Lower lobe of right lung (tissue), 2 donors: Measurements from ENCODE around the gene CACNA1C. TPM values are rescaled to one million over a fixed set of nuclear protein-coding genes. Genes with fewer than 3 reads are reported as not detected.

Experiments
- ATAC-seq, 2 donors: fragments of 200-7000 bp; cut with Tn5 transposase; one replicate each; pipeline ENCODE4 v1.9.1; 2020 to 2022; ENCODE audit warnings: mild to moderate bottlenecking in 2 of 2, moderate library complexity in 2 of 2
- DNase-seq: peaks from one replicate; pipeline ENCODE4 v3.0.0-alpha.2; 2020
- H3K27ac ChIP-seq: fragments of 200-600 bp; one replicate; pipeline ENCODE4 v1.8.0; 2022
- H3K27me3 ChIP-seq: fragments of 200-600 bp; one replicate; pipeline ENCODE4 v1.8.0; 2022; ENCODE audit warnings: low read depth
- H3K36me3 ChIP-seq: fragments of 200-600 bp; one replicate; pipeline ENCODE4 v1.8.0; 2022; ENCODE audit warnings: mild to moderate bottlenecking
- H3K4me1 ChIP-seq: fragments of 200-600 bp; one replicate; pipeline ENCODE4 v1.8.0; 2022
- H3K4me3 ChIP-seq: fragments of 200-600 bp; one replicate; pipeline ENCODE4 v1.8.0; 2022; ENCODE audit warnings: mild to moderate bottlenecking
- H3K9me3 ChIP-seq: fragments of 200-600 bp; one replicate; pipeline ENCODE4 v1.8.0; 2022
- CTCF ChIP-seq: fragments of 200-600 bp; IDR thresholded peaks from one replicate; pipeline ENCODE4 v1.8.0; 2022; ENCODE audit warnings: antibody characterized with exemption, mild to moderate bottlenecking
- intact Hi-C: fragments of 100-400 bp; cut with DNase I; formaldehyde crosslinking; loops from one replicate; pipeline ENCODE4 v1.11.0; 2022
- total RNA-seq: library from RNA; stranded (reverse); fragmentation: NEBNext Ultra II Directional; extraction: Animal tissue kit (Norgen Biotek cat#: 25700); gene quantifications from one replicate; pipeline ENCODE4 v1.2.1, GENCODE V29; 2021
- donor health status: DM: no; HTN: yes; CAD: no; lungs with severe emphysema.

CACNA1C gene
- total RNA-seq, 1 donor from 2014 or later = 8.4 TPM

DNA sequence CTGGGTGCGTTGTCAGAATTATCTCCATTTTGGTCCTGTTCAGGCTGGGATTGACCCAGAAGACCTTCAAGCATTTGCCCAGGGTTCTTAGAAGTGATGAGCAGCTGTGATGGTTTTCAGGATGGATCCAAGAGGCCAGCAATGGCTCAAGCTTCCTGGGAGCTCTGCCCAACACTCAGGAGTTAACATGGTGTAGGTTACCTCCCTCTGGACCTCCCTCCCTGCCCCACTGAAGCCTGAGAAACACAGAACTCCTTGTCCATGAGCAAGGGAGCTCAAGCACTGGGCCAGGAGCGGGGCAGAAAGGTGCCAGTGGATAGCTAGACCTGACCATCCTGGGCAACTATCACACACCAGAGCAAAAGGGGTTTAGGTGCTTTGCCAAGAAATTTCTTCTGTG lies 593.6 kb downstream of the CACNA1C start:
- no peak for ATAC-seq

DNA sequence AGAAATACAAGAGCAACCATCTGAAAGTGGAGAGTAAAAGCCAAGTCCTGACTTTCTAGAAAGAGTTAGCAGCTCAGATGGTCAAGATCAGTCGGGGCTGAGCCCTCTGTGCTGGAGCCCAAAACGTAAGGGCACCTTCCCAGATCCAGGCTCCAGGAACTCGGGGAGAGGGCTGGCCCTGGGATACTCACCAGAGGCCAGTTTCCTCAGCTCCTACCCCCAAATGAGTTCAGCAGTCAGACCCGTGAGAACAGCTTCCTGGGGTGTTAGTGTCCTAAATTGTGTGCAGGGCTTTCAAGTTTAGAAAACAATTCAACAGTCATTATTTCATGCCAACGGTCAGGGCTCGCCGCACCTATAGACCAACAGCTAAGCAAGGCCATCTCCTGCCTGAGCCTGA lies 594.4 kb downstream of the CACNA1C start:
- no peak for TF ChIP-seq CTCF
- ATAC-seq (no peak), DNase-seq (no peak)
- Histone ChIP-seq H3K27ac (no peak overlapping the region), H3K4me1 (no peaks in the 10 kb centered on the region), H3K27me3 (peaks cover 20% of the 10 kb centered on the region), H3K9me3 (no peaks in the 10 kb centered on the region), H3K4me3 (no peak overlapping the region), H3K36me3 (no peaks in the 10 kb centered on the region)
- intact Hi-C loops = no loop called here

More for the DNA sequence above, 593.6 kb downstream of the CACNA1C start:
- H3K4me1 ChIP-seq = peaks cover 2% of the 10 kb centered on the region
- no peak for DNase-seq
- H3K36me3 ChIP-seq = no peaks in the 10 kb centered on the region
- H3K27me3 ChIP-seq = peaks cover 20% of the 10 kb centered on the region
- no peaks in the 10 kb centered on the region for H3K9me3 ChIP-seq
- no peak for TF ChIP-seq CTCF
- H3K4me3 ChIP-seq = no peak overlapping the region
- intact Hi-C loops = no loop called here
- H3K27ac ChIP-seq = no peak overlapping the region

- no peak for TF ChIP-seq CTCF
- no peaks in the 10 kb centered on the region for H3K36me3 ChIP-seq
- DNase-seq (no peak), ATAC-seq (no peak)
- no peaks in the 10 kb centered on the region for H3K9me3 ChIP-seq
- H3K4me3 ChIP-seq = no peak overlapping the region
- H3K27me3 ChIP-seq = peaks cover 20% of the 10 kb centered on the region
- intact Hi-C loops = no loop called here
- no peak overlapping the region for H3K27ac ChIP-seq
- no peaks in the 10 kb centered on the region for H3K4me1 ChIP-seq
Observed at GRCh38 chr12:2648406-2648805, 595.6 kb downstream of the CACNA1C start.

DNA sequence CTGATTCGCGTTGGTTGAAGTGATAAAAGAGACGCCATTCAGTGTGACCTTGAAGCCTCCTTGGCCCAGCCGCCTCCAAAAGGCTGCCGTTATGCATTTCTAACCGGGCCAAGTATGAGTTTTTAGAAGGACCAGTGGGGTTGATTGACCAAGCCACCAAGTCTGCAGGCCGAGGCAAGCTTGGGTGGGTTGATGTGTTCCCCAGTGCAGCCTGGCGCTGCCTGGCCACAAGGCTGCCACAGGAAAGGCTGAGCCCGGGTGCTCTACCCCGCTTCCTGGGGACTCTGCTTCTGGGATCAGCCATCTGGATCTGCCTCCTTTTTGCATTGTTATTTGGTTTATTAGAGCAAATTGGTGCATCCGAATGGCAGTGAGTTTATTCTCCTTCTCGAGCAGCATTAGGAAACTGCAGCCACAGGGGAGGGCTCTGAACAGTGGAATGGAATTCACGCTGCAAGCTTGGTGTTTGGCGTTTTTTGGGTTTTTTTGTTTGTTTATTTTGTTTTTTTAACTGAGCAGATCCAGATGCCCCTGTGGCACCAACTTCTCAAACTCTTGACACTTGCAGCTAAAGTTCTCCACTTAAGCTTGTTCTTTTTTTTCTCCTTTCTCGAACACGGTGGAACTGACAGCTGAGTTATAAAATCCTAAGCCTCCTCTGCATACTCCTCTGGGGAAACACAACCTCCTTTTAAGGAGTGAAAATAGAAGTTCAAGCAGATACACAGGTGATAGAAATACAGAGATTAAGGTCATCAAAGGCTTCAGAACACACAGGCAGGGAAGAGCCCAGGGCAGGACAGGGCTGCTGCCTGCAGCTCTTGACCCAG lies 596.6 kb downstream of the CACNA1C start:
- no peak overlapping the region for H3K27ac ChIP-seq
- intact Hi-C loops = no loop called here
- H3K9me3 ChIP-seq = no peaks in the 10 kb centered on the region
- H3K36me3 ChIP-seq = no peaks in the 10 kb centered on the region
- DNase-seq (no peak), ATAC-seq (no peak)
- H3K4me1 ChIP-seq = no peaks in the 10 kb centered on the region
- H3K27me3 ChIP-seq = peaks cover 16% of the 10 kb centered on the region
- no peak for TF ChIP-seq CTCF
- no peak overlapping the region for H3K4me3 ChIP-seq

DNA sequence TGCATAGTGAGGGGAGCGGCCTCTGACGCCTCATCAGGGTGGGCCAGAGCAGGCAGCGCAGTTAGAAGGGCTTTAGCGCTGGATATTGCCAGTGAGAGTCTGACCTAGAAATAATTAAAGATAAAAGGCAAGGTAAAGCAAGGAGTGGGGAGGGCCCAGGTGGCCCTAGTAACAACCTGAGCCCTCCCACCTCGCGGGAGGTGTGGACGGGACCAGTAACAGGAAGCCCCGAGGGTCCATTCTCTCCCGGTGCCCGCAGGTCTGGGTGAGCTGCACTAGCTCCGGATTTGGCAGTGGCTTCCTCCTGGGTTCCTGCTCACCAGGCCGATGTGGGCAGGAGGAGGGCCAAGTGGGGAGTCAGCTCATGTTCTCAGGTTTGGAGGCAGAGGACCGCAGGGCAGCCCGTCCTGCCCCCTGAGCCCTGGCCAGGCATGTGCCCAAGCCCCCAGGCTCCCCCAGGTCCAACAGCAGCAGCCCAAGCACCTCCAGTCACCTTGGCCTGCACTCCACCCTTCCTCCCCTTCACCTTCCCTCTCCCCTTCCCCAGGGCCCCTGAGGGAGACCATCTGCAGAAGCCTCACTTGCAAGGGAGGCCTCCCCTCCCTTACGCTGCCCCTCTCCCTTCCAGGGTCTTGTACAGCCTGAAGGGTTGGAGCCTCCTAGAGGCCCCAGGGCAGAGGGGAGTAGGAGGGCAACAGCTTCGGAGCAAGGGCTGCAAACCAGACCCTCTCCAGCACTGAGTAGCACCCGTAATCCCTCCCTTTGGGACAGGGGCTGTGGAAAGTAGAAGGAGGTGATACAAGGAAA lies 597.7 kb downstream of the CACNA1C start:
- intact Hi-C loops = no loop called here
- H3K4me1 ChIP-seq = no peaks in the 10 kb centered on the region
- H3K27ac ChIP-seq = no peak overlapping the region
- ATAC-seq = peak in 1 of 2 donors; percentile 24
- no peak overlapping the region for H3K4me3 ChIP-seq
- H3K27me3 ChIP-seq = peaks cover 6% of the 10 kb centered on the region
- no peak for DNase-seq
- no peaks in the 10 kb centered on the region for H3K9me3 ChIP-seq
- H3K36me3 ChIP-seq = peaks cover 5% of the 10 kb centered on the region
- TF ChIP-seq CTCF = no peak
